ENCODE data around the gene DLG2.

The DLG2 gene

GRCh38 chr11:84720706-84721402, 906.3 kb downstream of the DLG2 start:
- DNase-seq: peak; percentile 57

GRCh38 chr11:84719935-84720577, 907.1 kb downstream of the DLG2 start:
- DNase-seq: peak; percentile 53

- DNase-seq: peak; percentile 83
These were observed 912.8 kb downstream of the DLG2 start for GRCh38 chr11:84714316-84714780.

- no peak for DNase-seq
These were observed 935.3 kb downstream of the DLG2 start for GRCh38 chr11:84691830-84692229.

- no peak for DNase-seq
These were observed 939.7 kb downstream of the DLG2 start for GRCh38 chr11:84687433-84687832.

- no peak for DNase-seq
These were observed 940.4 kb downstream of the DLG2 start for GRCh38 chr11:84686716-84687115.

- DNase-seq: no peak
These were observed 941.2 kb downstream of the DLG2 start for GRCh38 chr11:84685976-84686375.

- no peak for DNase-seq
These were observed 942.0 kb downstream of the DLG2 start for GRCh38 chr11:84685149-84685548.

- DNase-seq: peak; percentile 12
These were observed 945.7 kb downstream of the DLG2 start for GRCh38 chr11:84681456-84681855.

- DNase-seq: no peak
These were observed 951.6 kb downstream of the DLG2 start for GRCh38 chr11:84675396-84676025.

- no peak for DNase-seq
These were observed 953.4 kb downstream of the DLG2 start for GRCh38 chr11:84673753-84674152.

- no peak for DNase-seq
These were observed 955.7 kb downstream of the DLG2 start for GRCh38 chr11:84671325-84671999.

- no peak for DNase-seq
These were observed 963.4 kb downstream of the DLG2 start for GRCh38 chr11:84663731-84664130.

GRCh38 chr11:84660257-84660977, 966.7 kb downstream of the DLG2 start:
- no peak for DNase-seq

- DNase-seq: peak; percentile 9
These were observed 971.4 kb downstream of the DLG2 start for GRCh38 chr11:84655712-84656111.

GRCh38 chr11:84648471-84648870, 978.7 kb downstream of the DLG2 start:
- peak; percentile 30 for DNase-seq

- no peak for DNase-seq
These were observed 981.0 kb downstream of the DLG2 start for GRCh38 chr11:84645988-84646694.

GRCh38 chr11:84642500-84642899, 984.6 kb downstream of the DLG2 start:
- no peak for DNase-seq

GRCh38 chr11:84634309-84634708, 992.8 kb downstream of the DLG2 start:
- DNase-seq: no peak

GRCh38 chr11:84628871-84629620, 998.1 kb downstream of the DLG2 start:
- peak; percentile 74 for DNase-seq

GRCh38 chr11:84626256-84626655, 1000.9 kb downstream of the DLG2 start:
- DNase-seq: no peak
